Body of pancreas (tissue), 4 donors: ENCODE results near the gene BAG1.

Experiments used
- POLR2A ChIP-seq, 3 donors: fragments of 450-650 bp; IDR thresholded peaks; one replicate each; pipeline ENCODE4 v1.6.1; 2016; ENCODE audit warnings: antibody characterized with exemption in 3 of 3, mild to moderate bottlenecking in 2 of 3
- TF ChIP-seq, protein P1 (sequence below), 7 experiments: fragments of 450-650 bp in 4 of 7; fragments of 200-600 bp in 3 of 7; sonication (generic) in 3 of 7; IDR thresholded peaks; one replicate each; pipeline ENCODE4 v1.5.1; 2016 to 2019; ENCODE audit warnings: antibody characterized with exemption in 7 of 7

DNA sequence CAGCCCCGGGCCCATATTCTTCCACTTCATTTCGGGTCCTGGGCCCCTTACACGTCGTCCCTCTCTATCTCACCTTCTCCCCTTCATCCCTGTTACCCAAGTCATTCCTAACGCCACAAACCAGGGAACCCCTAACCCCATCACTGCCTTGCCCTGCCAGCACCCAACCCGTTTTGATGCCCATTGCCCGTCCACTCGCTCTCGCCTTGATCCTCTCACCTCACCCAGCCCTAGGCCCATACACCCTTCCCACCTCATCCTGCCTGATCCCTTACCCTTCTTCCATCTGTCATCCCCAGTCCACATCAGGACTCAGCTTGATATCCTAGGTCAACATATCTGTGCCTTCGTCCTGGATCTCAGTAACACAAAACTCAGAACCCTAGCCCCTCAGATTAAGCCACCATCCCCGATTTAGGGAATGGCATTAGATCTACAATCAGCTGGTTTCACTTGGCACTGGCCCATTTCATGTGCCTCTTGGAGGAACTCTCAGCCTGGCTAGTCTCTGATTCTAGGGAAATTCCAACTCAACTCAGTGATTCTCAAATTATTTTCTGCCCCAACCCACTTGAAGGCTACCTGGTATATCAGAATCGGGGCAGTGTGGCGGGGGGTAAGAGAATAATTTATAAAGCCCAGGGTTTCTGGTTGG is 830 bp upstream of the BAG1 start:
- TF ChIP-seq, protein P1, sequence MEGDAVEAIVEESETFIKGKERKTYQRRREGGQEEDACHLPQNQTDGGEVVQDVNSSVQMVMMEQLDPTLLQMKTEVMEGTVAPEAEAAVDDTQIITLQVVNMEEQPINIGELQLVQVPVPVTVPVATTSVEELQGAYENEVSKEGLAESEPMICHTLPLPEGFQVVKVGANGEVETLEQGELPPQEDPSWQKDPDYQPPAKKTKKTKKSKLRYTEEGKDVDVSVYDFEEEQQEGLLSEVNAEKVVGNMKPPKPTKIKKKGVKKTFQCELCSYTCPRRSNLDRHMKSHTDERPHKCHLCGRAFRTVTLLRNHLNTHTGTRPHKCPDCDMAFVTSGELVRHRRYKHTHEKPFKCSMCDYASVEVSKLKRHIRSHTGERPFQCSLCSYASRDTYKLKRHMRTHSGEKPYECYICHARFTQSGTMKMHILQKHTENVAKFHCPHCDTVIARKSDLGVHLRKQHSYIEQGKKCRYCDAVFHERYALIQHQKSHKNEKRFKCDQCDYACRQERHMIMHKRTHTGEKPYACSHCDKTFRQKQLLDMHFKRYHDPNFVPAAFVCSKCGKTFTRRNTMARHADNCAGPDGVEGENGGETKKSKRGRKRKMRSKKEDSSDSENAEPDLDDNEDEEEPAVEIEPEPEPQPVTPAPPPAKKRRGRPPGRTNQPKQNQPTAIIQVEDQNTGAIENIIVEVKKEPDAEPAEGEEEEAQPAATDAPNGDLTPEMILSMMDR (IDR thresholded peaks at IDR 0.05): no peak
- TF ChIP-seq POLR2A (IDR thresholded peaks at IDR 0.05): no peak
